ENCODE measurements around the gene UBE2D1. TPM values are rescaled to one million over a fixed set of nuclear protein-coding genes. Genes with fewer than 3 reads are reported as not detected.

UBE2D1 gene
- total and polyA plus RNA-seq, 2 of the 13 experiments (the other 11 are each of a cell fraction or from before 2014, with no cell fraction given): 6.2 to 13.8 TPM

- no peak for TF ChIP-seq SKIL (CRISPR knock-in tag; IDR thresholded peaks at IDR 0.05; ENCODE audit: borderline replicate concordance)
- TF ChIP-seq ZNF256 (CRISPR knock-in tag; conservative IDR thresholded peaks at IDR 0.05): no peak
- peak; percentile 54; the same call in 1 of the 2 replicates for TF ChIP-seq GATAD2A (CRISPR knock-in tag; IDR thresholded peaks at IDR 0.05)
- no peak for TF ChIP-seq ZBTB40 (IDR thresholded peaks at IDR 0.05)
- no peak for TF ChIP-seq ZBTB40 (CRISPR knock-in tag; IDR thresholded peaks at IDR 0.05)
- TF ChIP-seq YY1 (IDR thresholded peaks at IDR 0.05; ENCODE audit: insufficient read depth, insufficient replicate concordance, low read depth, low read length): no peak
- TF ChIP-seq SIX1 (CRISPR knock-in tag; IDR thresholded peaks at IDR 0.05; ENCODE audit: borderline replicate concordance): peak; percentile 99
- TF ChIP-seq ZNF496 (CRISPR knock-in tag; IDR thresholded peaks at IDR 0.05; ENCODE audit: insufficient replicate concordance): no peak
- TF ChIP-seq, protein P1, sequence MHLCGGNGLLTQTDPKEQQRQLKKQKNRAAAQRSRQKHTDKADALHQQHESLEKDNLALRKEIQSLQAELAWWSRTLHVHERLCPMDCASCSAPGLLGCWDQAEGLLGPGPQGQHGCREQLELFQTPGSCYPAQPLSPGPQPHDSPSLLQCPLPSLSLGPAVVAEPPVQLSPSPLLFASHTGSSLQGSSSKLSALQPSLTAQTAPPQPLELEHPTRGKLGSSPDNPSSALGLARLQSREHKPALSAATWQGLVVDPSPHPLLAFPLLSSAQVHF (CRISPR knock-in tag; IDR thresholded peaks at IDR 0.05): no peak
- TF ChIP-seq, protein P2, sequence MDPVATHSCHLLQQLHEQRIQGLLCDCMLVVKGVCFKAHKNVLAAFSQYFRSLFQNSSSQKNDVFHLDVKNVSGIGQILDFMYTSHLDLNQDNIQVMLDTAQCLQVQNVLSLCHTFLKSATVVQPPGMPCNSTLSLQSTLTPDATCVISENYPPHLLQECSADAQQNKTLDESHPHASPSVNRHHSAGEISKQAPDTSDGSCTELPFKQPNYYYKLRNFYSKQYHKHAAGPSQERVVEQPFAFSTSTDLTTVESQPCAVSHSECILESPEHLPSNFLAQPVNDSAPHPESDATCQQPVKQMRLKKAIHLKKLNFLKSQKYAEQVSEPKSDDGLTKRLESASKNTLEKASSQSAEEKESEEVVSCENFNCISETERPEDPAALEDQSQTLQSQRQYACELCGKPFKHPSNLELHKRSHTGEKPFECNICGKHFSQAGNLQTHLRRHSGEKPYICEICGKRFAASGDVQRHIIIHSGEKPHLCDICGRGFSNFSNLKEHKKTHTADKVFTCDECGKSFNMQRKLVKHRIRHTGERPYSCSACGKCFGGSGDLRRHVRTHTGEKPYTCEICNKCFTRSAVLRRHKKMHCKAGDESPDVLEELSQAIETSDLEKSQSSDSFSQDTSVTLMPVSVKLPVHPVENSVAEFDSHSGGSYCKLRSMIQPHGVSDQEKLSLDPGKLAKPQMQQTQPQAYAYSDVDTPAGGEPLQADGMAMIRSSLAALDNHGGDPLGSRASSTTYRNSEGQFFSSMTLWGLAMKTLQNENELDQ (CRISPR knock-in tag; IDR thresholded peaks at IDR 0.05; ENCODE audit: borderline replicate concordance): no peak
- no peak for TF ChIP-seq BHLHE40 (IDR thresholded peaks at IDR 0.05; ENCODE audit: low read length)
- no peak for TF ChIP-seq FOSL2 (CRISPR knock-in tag; IDR thresholded peaks at IDR 0.05)
- TF ChIP-seq ZMAT3 (CRISPR knock-in tag; conservative IDR thresholded peaks at IDR 0.05): no peak
- TF ChIP-seq SUZ12 (IDR thresholded peaks at IDR 0.05; ENCODE audit: low read depth, low read length): no peak
These were observed 12.6 kb upstream of the UBE2D1 start (continued) for GRCh38 chr10:58322072-58322834.

Data from HepG2 (cell line).